GM18870 (cell line): ENCODE data around the gene CMSS1.

Experiments
- ATAC-seq: cut with Tn5 transposase; IDR thresholded peaks from one replicate; pipeline ENCODE4 v1.9.1; 2021; ENCODE audit warnings: moderate library complexity; ENCODE audit not compliant: unreplicated experiment

CMSS1 gene

GRCh38 chr3:99928771-99929744 is 111.4 kb downstream of the CMSS1 start:
- ATAC-seq = no peak

- ATAC-seq = no peak
These were observed 112.1 kb downstream of the CMSS1 start for GRCh38 chr3:99929745-99930139.

- ATAC-seq = no peak
These were observed 113.4 kb downstream of the CMSS1 start for GRCh38 chr3:99931059-99931458.

- ATAC-seq = no peak
These were observed 116.5 kb downstream of the CMSS1 start for GRCh38 chr3:99933971-99934750.

DNA sequence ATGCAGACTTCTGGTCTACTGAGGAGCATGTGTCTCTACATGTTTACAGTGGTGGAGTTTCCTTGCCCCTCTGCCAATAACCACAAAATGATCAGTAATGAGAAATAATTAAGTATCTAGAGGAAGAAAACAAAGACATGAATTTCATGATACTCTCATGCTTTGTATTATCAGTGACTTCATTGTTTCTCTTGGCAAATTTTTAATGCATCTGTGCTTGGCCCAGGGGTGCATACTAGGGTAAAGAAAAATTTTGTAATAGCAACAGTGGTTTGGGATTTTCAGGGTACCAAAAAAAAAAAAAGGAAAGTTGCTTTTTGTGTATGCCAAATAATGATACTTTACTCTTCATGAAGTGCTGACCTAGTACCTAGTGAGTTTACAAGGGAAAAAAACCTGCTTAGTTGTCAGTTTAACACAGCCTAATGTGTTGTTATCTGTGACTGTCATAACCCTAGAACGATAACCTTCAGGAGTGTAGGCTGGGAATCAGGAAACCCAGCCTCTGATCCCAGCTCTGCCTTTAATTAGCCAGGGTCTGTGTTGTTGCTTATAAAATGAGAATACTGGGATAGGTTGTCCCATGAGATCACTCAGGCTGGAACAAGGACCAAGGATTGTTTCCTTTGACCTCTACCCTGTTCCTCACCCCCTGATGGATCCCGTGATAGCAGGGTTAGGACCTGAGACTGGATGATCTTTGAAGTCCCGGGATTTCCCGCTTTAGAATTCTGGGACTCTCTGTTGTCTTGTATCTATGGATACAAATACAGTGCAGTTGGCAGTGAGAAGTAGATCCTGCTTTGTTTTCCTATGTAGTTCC is 117.5 kb downstream of the CMSS1 start:
- no peak for ATAC-seq

- no peak for ATAC-seq
These were observed 120.7 kb downstream of the CMSS1 start for GRCh38 chr3:99938270-99938911.

DNA sequence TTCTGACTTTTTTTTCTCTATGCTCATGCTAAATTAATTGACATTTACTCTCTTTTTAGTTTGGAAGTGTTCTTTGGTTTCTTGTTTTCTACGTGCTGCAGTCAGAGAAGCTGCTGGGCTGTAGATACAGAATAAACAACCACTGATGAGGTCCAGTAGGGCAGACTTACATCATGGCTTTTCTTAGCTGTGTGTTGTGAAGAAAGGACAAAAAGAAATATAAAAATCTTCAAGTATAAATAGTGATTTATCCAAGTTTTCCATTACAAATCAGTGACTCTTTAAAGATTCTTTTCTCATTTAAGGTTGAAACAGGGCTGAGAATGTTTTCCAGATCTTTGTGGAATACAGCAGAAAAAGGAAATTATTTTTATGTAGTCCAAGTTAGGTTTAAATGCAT is 122.2 kb downstream of the CMSS1 start:
- no peak for ATAC-seq

DNA sequence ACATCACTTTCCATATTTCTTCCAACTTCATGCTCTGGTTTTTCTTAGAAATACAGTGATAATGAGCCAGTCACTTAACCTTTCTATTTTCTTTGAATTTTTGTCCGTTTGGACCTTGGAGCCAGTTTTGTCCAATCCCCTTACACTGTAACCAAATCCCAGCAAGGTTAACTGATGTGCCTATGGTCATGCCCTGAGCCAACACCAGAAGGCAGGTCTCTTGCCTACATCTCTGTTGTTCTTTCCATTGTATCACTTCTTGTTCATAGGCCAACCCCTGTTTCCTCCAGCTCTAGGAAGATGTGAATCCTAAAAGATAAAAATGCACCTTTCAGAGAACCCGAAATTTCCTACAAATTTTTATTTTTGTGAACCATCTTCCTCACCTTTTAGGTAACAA is 122.7 kb downstream of the CMSS1 start:
- no peak for ATAC-seq

DNA sequence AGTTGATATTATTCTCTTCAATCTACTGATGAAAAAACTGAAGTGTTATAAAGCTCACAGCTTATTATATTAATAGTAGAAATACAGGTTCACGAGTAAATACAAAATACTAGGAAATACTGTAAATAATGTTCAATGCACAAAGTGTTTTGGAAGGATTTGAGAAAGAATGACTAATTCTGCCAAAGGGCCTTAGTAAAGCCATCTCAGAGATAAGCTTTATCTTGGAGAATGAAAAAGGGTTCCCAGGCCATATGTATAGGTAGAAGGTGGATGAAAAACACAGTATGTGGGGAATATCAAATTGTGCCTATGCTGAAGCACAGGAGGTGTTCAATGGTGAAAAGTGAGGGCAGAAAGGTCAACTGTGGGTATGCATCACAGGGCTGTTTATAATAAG is 123.5 kb downstream of the CMSS1 start:
- ATAC-seq = no peak

DNA sequence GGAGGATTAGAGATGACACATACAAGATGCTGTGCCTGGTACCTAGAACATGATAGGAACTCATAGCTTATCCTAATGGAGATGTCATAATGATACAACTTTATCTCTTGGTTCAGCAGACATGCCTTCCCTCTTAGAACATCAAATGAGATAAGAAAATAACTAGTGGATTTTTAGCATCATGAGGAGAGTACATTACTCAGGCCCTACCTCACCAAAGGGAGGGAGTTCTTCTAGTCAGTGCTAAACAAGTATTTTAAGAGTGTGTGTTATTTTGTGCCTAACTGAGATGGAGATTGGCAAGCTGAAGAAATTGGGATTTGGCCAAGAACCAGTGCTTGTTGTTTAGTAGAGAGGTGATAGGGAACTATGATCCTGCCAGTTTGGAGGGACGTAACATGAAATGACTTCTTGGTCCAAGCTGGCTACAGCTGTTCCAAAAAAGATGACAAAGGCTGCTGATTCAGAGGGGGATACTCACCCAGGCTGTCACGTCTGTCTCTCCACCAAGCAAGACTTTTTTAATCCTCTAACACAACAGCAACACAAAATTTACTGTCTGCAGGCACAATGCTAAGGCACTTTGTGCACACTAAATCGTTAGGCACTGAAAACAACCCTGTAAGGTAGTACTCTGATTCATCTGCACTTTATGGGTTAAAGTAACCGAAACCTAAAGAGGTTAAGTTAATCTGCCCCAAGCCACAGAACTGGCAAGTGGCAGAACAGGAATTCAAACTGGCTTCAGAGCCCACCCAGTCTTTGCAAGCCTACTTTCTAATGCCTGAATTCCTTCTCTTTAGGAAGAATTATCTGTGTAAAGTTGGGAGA is 126.5 kb downstream of the CMSS1 start:
- no peak for ATAC-seq

- no peak for ATAC-seq
These were observed 127.8 kb downstream of the CMSS1 start for GRCh38 chr3:99945328-99945995.

DNA sequence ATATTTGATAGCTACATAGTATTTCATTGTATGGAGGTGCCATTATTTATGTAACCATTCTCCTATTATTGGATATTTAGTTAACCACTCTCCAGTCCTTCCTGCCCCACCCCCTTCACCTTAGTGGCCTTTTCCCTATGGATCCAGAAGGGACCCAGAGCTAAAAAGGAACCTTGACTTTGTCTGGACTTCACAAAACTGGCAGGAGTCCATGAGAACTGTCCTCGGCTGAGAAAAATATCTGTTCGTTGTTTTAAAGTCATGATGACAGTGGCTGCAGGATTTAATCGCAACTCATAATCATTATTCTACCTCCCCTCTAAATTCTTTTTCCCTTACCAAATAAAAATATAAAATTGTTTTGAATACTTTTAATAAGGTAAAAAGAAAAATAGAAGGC is 129.7 kb downstream of the CMSS1 start:
- no peak for ATAC-seq

GRCh38 chr3:99948467-99949089 is 130.9 kb downstream of the CMSS1 start:
- ATAC-seq = no peak

DNA sequence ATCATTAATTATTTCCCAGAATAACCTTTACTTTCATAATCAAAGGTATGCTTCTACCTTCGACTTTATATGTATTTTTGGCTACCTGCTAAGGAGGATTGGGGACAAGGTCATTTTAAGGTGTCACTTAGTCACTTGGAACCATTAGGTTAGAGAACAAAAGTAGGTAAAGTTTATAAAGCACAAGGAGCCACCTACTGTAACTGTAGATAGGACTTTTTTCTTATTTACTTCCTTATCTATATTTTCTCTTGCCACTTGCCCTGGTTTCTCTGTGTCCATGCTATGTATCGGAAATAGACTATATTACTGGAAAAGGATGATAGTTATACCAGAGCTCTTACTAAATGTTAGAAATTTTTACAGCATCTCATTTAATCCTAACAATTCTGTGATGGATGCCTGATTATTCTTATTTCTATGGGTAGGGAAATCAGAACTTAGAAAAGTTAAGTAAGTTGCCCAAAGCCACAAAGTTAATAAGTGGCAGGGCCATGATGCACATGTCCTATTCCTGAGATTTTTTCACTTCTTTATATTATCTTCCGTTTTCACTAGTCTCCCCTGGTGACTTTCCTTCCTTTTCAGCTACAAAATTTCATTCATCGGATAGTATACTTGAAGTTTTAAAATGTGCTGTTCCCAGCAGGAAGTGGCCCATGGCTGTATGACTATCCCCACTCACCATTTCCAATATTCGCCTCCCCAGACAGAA is 132.5 kb downstream of the CMSS1 start:
- ATAC-seq = no peak

GRCh38 chr3:99950921-99951320 is 133.3 kb downstream of the CMSS1 start:
- ATAC-seq = no peak

GRCh38 chr3:99951701-99952100 is 134.0 kb downstream of the CMSS1 start:
- no peak for ATAC-seq

- ATAC-seq = no peak
These were observed 134.6 kb downstream of the CMSS1 start for GRCh38 chr3:99952306-99952705.

DNA sequence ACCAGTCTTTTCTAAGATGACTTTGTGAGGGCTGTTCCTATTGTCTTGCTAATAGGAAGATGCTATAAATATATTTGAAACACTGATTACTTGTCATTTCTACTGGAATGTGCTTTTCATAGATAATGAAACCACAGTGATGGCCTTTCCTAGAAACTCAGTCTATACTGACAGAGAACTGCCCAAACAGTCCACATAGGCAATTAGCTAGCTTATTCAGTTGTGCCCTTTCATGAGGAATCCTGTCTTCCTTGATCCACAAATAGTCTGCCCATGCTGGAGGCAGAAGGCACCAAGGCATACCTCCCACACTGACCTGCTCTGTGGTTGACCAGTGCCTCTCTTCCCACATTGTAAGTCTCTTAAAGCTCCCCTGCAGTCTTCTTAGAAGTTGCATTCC is 135.9 kb downstream of the CMSS1 start:
- no peak for ATAC-seq
